Metanephros (tissue), 1 donor: ENCODE results near the gene PLBD2. TPM values are rescaled to one million over a fixed set of nuclear protein-coding genes. Genes with fewer than 3 reads are reported as not detected.

ENCODE experiments used
- total RNA-seq: library from RNA; depleted of rRNA; stranded (reverse); fragments of >200 nt; gene quantifications from one replicate; pipeline ENCODE4 v1.2.3, GENCODE V29; 2014

The PLBD2 gene, protein sequence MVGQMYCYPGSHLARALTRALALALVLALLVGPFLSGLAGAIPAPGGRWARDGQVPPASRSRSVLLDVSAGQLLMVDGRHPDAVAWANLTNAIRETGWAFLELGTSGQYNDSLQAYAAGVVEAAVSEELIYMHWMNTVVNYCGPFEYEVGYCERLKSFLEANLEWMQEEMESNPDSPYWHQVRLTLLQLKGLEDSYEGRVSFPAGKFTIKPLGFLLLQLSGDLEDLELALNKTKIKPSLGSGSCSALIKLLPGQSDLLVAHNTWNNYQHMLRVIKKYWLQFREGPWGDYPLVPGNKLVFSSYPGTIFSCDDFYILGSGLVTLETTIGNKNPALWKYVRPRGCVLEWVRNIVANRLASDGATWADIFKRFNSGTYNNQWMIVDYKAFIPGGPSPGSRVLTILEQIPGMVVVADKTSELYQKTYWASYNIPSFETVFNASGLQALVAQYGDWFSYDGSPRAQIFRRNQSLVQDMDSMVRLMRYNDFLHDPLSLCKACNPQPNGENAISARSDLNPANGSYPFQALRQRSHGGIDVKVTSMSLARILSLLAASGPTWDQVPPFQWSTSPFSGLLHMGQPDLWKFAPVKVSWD
- 18.1 TPM for total RNA-seq

DNA sequence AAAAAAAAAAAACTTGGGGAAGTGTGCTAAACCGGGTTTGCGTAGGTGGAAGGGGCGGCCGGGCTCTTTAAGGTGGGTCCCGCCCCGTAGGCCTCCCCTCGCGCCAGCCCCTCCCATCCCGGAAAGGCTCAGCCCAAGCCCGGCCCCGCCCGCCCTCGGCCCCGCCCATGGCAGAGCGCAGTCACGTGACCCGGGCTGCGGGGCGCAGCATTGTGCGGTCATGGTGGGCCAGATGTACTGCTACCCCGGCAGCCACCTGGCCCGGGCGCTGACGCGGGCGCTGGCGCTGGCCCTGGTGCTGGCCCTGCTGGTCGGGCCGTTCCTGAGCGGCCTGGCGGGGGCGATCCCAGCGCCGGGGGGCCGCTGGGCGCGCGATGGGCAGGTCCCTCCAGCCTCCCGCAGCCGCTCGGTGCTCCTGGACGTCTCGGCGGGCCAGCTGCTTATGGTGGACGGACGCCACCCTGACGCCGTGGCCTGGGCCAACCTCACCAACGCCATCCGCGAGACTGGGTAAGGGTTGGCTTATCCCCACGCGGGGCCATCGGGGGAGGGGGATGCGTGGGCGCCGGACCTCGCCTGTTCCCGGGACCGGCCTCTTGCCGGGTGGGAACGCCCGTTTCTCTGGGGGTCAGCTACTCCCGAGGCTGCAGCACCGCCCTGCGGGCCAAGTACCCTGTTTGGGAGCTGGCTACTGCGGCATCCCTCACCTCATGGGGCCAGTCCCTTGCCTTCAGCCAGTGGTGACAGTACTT lies at the start of gene PLBD2:
Gene PLBD2 (plus strand): TSS at position 207 of the 752 bp plus-strand sequence. CDS start 14 bp downstream, at position 221.

DNA sequence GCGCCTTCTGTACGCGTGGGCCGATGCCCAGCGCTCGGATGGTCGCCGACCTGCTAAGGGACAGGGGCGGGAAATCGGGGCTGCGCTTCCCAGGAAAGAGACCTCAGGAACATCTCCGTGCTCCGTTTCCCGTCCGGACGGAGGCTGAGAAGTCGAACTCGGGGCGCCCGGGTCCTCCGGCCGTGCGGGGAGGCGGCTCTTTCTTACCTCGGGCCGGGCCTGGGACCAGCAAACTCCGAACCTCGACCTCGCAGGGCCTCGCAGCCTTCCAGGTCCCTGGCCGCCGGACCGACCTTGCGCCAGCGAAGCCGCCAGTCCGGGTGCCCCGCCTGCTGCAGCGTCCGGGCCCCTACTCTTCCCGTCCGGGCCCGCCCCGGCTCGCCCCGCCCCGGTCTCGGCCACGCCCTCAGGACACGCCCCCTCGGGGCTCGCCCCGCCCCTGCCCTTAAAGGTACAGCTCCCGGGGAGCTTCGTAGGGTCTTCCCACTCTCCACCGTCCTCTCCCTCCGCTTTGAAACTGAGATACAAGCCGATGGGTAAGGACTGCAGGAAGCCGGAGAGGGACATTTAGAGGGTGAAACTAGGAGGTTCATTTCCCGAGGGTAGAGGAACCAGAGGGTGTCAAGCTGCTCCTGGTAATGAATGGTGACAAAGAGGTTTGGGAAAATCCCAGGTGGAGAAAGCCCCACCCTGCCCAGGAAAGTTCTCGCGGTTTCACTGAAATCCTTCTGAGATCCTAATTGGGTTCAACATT lies 23.4 kb upstream of the PLBD2 start, which contains the start of gene SLC8B1:
Gene SLC8B1 (minus strand): TSS at position 324 of the 754 bp plus-strand sequence. CDS start 2,231 bp downstream, outside the sequence.

DNA sequence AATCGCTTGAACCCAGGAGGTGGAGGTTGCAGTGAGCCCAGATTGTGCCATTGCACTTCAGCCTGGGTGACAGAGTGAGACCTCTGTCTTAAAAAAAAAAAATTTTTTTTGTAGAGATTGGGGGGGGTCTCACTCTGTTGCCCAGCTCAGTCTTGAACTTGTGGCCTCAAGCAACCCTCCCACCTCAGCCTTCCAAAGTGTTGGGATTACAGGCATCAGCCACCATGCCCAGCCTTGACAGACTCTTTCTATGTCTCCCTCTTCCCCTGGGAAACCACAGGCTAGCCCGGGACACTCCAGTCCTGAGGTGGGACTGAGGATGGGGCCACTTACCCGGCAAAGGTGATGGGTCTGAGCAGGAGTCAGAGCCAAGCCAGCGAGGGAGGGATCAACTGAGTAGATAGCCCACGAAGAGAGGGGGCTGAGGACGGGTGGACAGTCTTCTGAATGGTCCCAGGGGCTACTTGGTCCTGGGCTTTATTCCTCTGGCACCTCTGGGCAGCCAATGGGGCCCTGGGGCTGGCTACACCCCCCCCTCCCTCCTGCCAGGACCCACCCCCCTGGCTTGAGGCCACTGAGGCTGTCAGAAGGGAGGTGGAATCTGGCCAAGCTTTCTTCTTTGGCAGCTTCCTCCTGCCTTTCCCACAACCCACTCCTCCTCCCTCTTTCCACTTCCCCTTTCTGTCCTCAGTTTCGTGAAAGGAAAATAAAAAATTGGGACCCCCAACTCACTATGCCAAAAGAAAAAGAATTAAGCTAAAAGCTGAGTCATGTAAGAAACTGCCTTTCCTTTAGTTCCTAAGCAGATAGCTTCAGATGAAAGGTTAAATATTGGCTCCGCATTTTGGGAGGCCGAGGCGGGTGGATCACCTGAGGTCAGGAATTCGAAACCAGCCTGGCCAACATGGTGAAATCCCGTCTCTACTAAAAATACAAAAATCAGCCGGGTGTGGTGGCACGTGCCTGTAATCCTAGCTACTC lies 45.3 kb downstream of the PLBD2 start, which contains the start of gene SDS:
Gene SDS (minus strand): TSS at position 453 of the 981 bp plus-strand sequence. CDS start 4,179 bp downstream, outside the sequence.

DNA sequence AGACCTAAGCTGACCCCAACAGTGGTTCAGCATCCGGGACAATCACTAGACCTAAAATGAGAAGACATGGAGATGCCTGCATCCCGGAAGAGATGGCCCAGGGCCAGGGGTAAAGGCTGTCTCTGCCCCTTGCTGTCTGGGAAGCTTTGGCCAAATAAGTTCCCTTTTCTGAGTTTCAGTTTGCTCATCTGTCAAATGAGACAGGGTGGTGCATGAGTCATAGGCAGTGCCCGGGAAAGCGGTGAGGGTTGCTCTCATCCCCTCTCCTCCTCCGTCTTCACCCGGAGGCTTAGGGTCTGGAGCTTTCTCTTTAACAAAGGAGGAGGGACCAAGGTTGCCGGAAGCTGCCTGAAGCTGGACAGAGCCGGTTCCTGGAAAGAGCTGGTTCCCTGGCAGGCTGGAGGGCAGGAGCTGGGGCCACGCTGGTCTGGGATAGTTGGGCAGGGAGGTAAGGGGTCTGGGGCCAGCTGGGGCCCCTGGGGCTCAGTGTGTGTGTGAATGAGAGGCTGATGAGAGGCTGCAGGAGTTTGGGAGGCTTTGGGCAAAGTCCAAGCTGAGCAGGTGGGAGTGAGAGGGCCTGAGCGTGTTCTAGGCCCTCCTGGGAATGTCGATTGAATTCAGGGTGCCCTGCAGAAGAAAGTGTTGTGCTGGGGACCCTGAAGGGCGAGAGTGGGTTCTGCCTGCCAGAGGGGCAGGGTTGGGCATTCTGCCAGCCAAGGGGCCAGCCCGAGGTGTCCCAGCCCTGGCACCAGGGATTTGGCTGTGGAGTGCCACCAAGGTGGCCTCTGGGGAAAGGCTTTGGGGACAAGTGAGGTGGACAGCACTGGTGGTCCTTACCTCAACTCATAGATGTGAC lies 63.9 kb downstream of the PLBD2 start, which contains the start of gene SDSL:
Gene SDSL (plus strand): TSS at position 351 of the 856 bp plus-strand sequence. CDS start 5,603 bp downstream, outside the sequence.

Other genes with a start within 250 kb of the PLBD2 start
- gene RASAL1, start 222.8 kb upstream of the PLBD2 start, total RNA-seq, result 15.1 TPM
- gene CFAP73, start 208.9 kb upstream of the PLBD2 start, total RNA-seq, result 0.76 TPM
- gene DDX54, start 173.1 kb upstream of the PLBD2 start, total RNA-seq, result 45.1 TPM
- 12.8 TPM for gene RITA1, start 172.9 kb upstream of the PLBD2 start, total RNA-seq
- gene TPCN1, start 137.1 kb upstream of the PLBD2 start, total RNA-seq, result 47.5 TPM
- 20.8 TPM for gene SLC8B1, start 23.5 kb upstream of the PLBD2 start, total RNA-seq
- gene SDS, start 45.3 kb downstream of the PLBD2 start, total RNA-seq, result not detected
- 8.3 TPM for gene SDSL, start 63.8 kb downstream of the PLBD2 start, total RNA-seq
- gene LHX5, start 113.3 kb downstream of the PLBD2 start, total RNA-seq, result not detected